ENCODE measurements around the gene SLC9C2.

GRCh38 chr1:173601588-173601987 lies 1.3 kb downstream of the SLC9C2 start:
- TF ChIP-seq CTCF (IDR thresholded peaks at IDR 0.05) = no peak
- TF ChIP-seq POLR2AphosphoS5 (IDR thresholded peaks at IDR 0.05) = no peak
- TF ChIP-seq POLR2A (IDR thresholded peaks at IDR 0.05) = no peak
